Ascending aorta (tissue), 2 donors: ENCODE measurements around the gene GLCE. TPM values are rescaled to one million over a fixed set of nuclear protein-coding genes. Genes with fewer than 3 reads are reported as not detected.
"Not testable (repeated sequence)": the region's sequence is repeated elsewhere in the genome, so short reads cannot be mapped to it uniquely, and the experiment has no call there.

Experiments used
- DNase-seq, 2 donors: peaks; one replicate each; pipeline ENCODE4 v3.0.0-alpha.2; 2019; ENCODE audit warnings: low spot score in 2 of 2
- H3K27ac ChIP-seq, 2 donors: fragments of 200-600 bp; sonication (generic); one replicate each; pipeline ENCODE4 v1.5.1; 2016 to 2017; ENCODE audit warnings: mild to moderate bottlenecking in 1 of 2
- H3K27me3 ChIP-seq: fragments of 200-600 bp; sonication (generic); one replicate; pipeline ENCODE4 v1.5.1; 2017
- H3K36me3 ChIP-seq, 2 donors: fragments of 200-600 bp; sonication (generic); one replicate each; pipeline ENCODE4 v1.5.1; 2016
- H3K4me1 ChIP-seq, 2 donors: fragments of 200-600 bp; sonication (generic); one replicate each; pipeline ENCODE4 v1.5.1; 2016 to 2017; ENCODE audit warnings: mild to moderate bottlenecking in 1 of 2
- H3K4me3 ChIP-seq, 2 donors: fragments of 200-600 bp; sonication (generic); one replicate each; pipeline ENCODE4 v1.5.1; 2016 to 2017; ENCODE audit warnings: mild to moderate bottlenecking in 1 of 2
- H3K9me3 ChIP-seq, 2 donors: fragments of 200-600 bp; sonication (generic); one replicate each; pipeline ENCODE4 v1.5.1; 2016
- intact Hi-C: fragments of 100-400 bp; cut with DNase I; formaldehyde crosslinking; loops from one replicate; pipeline ENCODE4 v1.15.1; 2023
- total RNA-seq: library from RNA; depleted of rRNA; stranded (reverse); fragments of >200 nt; gene quantifications from one replicate; pipeline ENCODE4 v1.1.0, GENCODE V29; 2016
- TF ChIP-seq, protein P1 (sequence below), 3 experiments: fragments of 200-600 bp in 2 of 3; fragments of 450-650 bp in 1 of 3; sonication (generic) in 2 of 3; IDR thresholded peaks; one replicate each; pipeline ENCODE4 v1.5.1; 2016 to 2019; ENCODE audit warnings: antibody characterized with exemption in 3 of 3, mild to moderate bottlenecking in 1 of 3, moderate library complexity in 1 of 3

The GLCE gene
- total RNA-seq, 1 donor from 2014 or later = 13.9 TPM

- intact Hi-C loops = no loop called here
- no peak for DNase-seq
- Histone ChIP-seq H3K9me3 (no peaks in the 10 kb centered on the region), H3K27ac (no peak overlapping the region), H3K36me3 (no peaks in the 10 kb centered on the region), H3K4me1 (no peaks in the 10 kb centered on the region), H3K27me3 (no peaks in the 10 kb centered on the region), H3K4me3 (no peak overlapping the region)
- TF ChIP-seq, protein P1, sequence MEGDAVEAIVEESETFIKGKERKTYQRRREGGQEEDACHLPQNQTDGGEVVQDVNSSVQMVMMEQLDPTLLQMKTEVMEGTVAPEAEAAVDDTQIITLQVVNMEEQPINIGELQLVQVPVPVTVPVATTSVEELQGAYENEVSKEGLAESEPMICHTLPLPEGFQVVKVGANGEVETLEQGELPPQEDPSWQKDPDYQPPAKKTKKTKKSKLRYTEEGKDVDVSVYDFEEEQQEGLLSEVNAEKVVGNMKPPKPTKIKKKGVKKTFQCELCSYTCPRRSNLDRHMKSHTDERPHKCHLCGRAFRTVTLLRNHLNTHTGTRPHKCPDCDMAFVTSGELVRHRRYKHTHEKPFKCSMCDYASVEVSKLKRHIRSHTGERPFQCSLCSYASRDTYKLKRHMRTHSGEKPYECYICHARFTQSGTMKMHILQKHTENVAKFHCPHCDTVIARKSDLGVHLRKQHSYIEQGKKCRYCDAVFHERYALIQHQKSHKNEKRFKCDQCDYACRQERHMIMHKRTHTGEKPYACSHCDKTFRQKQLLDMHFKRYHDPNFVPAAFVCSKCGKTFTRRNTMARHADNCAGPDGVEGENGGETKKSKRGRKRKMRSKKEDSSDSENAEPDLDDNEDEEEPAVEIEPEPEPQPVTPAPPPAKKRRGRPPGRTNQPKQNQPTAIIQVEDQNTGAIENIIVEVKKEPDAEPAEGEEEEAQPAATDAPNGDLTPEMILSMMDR (IDR thresholded peaks at IDR 0.05) = no peak
Measured at GRCh38 chr15:69167218-69167846, 6.9 kb downstream of the GLCE start.

- DNase-seq, H3K36me3 ChIP-seq, H3K4me3 ChIP-seq, intact Hi-C loops, H3K27me3 ChIP-seq, H3K9me3 ChIP-seq, H3K4me1 ChIP-seq, H3K27ac ChIP-seq: not testable (repeated sequence)
Measured at GRCh38 chr15:69168361-69168760, 7.9 kb downstream of the GLCE start.

DNA sequence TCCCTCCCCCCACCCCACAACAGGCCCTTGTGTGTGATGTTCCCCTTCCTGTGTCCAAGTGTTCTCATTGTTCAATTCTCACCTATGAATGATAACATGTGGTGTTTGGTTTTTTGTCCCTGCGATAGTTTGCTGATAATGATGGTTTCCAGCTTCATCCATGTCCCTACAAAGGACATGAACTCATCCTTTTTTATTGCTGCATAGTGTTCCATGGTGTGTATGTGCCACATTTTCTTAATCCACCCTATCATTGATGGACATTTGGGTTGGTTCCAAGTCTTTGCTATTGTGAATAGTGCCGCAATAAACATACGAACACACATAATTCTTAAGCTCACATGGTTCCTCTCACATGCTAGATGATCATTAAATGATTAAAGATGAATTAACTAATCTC, 9.1 kb downstream of the GLCE start:
- H3K4me1 ChIP-seq, H3K27ac ChIP-seq, DNase-seq, H3K4me3 ChIP-seq, H3K36me3 ChIP-seq, H3K27me3 ChIP-seq, H3K9me3 ChIP-seq, intact Hi-C loops: not testable (repeated sequence)

- H3K27me3 ChIP-seq = no peaks in the 10 kb centered on the region
Measured at GRCh38 chr15:69170597-69170996, 10.2 kb downstream of the GLCE start.

DNA sequence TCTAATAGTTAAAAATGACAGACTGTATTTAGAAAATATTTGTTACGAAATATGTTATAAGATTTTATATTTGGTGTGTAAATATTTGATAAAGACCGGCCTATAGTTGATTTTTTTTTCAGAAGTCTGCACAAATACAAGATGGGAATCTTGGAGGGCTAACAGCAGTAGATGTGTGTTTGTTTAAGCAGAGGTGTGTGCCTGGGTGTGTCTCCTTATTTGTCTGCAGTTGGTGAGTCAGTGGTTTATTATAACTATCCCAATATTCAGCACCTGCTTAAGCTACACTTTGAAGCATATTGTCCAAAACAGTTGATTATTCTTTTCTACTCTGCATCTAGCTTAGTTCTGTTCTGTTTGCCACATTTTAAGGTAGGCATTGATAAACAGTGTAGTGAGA, 12.4 kb downstream of the GLCE start:
- no peaks in the 10 kb centered on the region for H3K27me3 ChIP-seq
- DNase-seq = no peak
- intact Hi-C loops = no loop called here
- H3K4me3 ChIP-seq = no peak overlapping the region
- H3K4me1 ChIP-seq = no peaks in the 10 kb centered on the region
- no peaks in the 10 kb centered on the region for H3K36me3 ChIP-seq
- no peak overlapping the region for H3K27ac ChIP-seq
- TF ChIP-seq, protein P1 (IDR thresholded peaks at IDR 0.05) = no peak
- H3K9me3 ChIP-seq = no peaks in the 10 kb centered on the region

More at GRCh38 chr15:69170597-69170996, 10.2 kb downstream of the GLCE start:
- H3K36me3 ChIP-seq = no peaks in the 10 kb centered on the region
- no peak overlapping the region for H3K27ac ChIP-seq
- TF ChIP-seq, protein P1 (IDR thresholded peaks at IDR 0.05) = no peak
- intact Hi-C loops = no loop called here
- no peaks in the 10 kb centered on the region for H3K9me3 ChIP-seq
- no peak overlapping the region for H3K4me3 ChIP-seq
- no peaks in the 10 kb centered on the region for H3K4me1 ChIP-seq
- DNase-seq = no peak

- intact Hi-C loops = no loop called here
- TF ChIP-seq, protein P1 (IDR thresholded peaks at IDR 0.05) = no peak
- Histone ChIP-seq H3K4me1 (no peaks in the 10 kb centered on the region), H3K9me3 (no peaks in the 10 kb centered on the region), H3K27me3 (no peaks in the 10 kb centered on the region), H3K27ac (no peak overlapping the region), H3K36me3 (no peaks in the 10 kb centered on the region), H3K4me3 (no peak overlapping the region)
- no peak for DNase-seq
Measured at GRCh38 chr15:69175536-69175935, 15.1 kb downstream of the GLCE start.

- H3K27ac ChIP-seq = no peak overlapping the region
- no peak for DNase-seq
- TF ChIP-seq, protein P1 (IDR thresholded peaks at IDR 0.05) = no peak
- intact Hi-C loops = no loop called here
- H3K36me3 ChIP-seq = no peaks in the 10 kb centered on the region
- H3K9me3 ChIP-seq = no peaks in the 10 kb centered on the region
- no peaks in the 10 kb centered on the region for H3K4me1 ChIP-seq
- no peak overlapping the region for H3K4me3 ChIP-seq
- H3K27me3 ChIP-seq = no peaks in the 10 kb centered on the region
Measured at GRCh38 chr15:69181424-69181823, 21.0 kb downstream of the GLCE start.
